ENCODE results near the gene DAND5. TPM values are rescaled to one million over a fixed set of nuclear protein-coding genes. Genes with fewer than 3 reads are reported as not detected.

The DAND5 gene
- total RNA-seq, 1 donor from 2014 or later = not detected

DNA sequence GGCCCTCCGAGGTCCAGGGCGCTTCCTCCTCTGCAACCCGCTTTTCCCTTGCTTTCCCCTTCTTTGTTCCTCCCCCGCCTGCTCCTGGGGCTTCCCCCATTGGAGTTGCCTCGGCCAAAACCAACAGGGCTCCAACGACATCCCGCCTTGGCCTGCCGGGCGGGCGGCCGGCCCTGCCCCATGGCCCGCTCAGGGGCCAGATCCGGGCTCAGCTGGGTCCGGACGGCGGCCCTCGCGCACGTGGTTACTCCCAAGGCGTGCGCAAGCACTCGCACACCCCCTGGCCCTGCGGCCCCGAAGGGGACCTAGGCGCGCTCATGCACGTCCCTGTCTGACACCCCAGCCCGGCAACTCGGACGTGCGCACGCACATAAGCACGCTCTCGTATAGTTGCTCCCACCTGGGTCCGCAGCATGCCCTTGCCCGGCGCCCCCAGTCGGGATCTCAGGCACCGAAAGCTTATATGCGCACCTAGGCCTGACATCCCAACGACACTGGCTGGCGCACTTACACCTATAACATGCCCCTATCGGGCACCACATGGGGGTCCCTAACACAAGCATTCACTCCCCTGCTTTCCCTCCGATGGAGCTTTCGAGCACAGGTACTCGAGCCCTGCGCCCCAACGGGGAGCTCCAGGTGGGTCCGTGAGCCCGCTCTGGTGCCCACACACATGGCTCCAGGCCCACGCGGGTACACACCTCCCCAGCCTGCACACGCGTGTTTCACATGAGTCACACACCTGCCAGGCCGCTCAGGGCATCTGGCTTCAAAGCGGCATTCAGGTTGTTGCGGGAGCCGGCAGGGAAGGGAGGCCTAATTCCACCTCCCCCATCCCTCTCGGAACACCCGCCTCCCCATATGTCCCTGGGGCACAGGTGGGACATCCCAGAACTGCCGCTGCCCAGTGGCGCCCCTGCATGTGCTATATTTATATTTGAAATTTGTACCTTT is 40.9 kb downstream of the DAND5 start:
- no peak for DNase-seq

DNA sequence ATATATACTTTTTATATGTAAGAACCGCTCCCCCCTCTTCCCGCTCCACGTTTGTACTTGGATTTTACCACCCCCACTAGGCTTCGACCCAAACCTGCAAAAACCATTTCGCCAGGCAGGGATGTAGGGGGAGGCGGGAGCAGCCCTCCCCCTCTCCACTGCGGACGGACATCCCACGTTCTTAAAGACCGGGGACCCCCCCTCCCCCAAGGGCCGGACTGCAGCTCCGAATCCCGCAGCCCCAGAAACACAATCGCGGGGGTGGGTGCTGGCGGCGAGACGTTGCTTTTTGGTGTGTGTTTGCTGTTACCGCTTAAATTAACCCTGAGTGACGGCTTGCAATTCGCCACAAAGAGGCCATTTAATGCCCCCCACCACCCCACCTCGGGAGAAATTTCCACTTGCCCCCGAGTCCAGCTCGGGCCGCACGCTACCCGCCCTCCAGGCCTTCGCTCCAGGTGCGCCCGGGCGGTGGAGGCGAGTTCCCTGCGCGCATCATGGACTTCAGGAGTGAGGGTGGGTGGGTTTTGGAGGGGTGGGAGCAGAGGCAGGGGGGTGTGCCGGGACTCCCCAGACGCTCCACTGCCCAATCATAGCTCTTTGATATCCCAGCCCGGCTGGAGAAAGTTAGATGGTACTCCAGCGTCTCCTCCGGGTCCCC is 41.7 kb downstream of the DAND5 start:
- DNase-seq = no peak

DNA sequence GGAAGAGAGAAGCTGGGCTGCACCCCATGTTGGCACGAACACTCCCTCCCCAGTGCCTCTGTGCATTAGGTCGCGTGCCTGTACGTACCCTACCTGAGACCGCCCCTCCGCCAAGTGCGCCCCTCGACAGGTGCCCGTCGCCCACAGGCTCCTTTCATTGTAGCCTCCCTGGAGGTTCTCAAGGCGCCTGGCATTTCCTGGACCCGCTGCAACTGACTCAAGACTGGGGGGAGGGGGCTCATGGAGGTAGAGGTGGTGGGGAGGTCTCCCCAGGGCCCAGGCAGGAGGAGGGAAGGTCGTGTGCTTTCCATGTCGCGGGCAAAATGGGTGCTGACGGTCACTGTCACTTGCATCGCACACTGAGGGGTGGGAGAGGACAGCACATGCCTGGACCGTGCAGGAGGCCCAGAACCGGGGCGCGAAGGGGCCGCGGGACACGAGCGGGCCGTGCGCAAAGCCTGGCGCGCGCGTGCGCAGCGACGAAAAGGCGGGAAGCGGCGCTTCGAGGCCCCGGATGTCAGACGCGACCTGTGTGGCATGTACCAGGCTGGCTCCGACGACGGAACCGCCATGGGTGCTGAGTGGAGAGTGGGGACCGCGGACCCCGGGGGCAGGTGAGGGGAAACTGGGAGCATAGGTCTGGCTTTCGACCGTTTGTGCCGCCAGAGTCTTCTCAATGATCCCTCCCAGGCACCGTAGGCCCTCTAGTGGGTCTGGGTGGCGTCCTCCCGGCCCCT is 42.4 kb downstream of the DAND5 start:
- DNase-seq = no peak

DNA sequence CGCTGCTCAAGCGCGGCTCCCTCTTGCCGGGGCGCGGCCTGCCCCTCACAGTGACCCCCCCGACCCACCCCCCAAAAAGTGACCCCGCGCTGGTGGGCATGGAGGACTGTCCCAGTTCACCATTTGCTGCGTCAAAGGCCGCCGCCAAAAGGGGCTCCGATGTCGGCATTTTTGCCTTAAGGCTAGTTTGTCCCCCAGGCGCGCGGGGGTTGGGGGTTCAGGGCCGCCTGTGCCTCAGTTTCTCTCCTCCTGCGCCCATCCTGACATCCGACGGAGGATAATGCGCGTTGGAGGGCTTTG is 43.0 kb downstream of the DAND5 start:
- DNase-seq = no peak

DNA sequence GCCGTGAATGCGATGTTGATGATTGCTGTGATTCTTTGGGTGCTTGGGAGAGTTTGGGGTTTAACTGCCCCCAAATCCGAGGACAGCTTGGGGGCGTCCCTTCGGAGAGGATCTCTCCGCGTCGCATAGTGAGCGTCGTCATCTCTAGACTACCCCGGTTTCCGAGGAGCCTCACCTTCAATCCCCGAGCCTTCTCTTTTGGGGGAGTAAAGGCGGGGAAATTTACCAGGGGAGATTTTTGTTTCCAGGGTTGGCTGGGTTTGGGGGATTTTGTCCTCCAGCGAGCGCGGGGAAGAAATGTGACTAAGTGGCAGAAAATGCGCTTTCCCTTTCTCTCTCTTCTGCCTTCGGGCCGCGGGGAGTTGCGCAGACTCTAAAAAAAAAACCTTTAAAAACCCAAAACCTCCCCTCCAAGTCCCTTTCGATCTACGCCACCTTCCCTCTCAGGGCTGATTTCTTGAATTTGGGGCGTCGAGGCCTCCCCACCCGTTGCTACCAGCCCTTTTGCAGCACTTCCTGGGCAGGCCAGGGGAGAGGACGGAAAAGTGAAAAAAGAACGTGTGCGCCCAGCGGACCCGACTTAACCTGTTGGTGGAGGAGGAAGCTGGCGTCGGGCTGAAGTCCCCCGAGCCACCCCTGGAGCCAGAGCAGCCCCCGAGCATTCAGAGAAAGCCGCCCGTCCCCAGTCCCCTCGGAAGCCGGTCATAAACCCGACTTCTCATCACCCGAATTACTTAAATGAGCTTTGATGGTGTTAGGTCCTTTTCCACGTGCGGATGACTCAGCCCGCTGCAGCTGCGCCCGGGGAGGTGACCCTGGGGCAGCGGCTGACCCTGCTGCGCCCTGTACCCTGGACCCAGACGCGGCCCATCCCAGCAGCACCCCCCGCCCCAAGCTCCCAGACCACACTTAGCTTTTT is 43.6 kb downstream of the DAND5 start:
- DNase-seq = no peak

DNA sequence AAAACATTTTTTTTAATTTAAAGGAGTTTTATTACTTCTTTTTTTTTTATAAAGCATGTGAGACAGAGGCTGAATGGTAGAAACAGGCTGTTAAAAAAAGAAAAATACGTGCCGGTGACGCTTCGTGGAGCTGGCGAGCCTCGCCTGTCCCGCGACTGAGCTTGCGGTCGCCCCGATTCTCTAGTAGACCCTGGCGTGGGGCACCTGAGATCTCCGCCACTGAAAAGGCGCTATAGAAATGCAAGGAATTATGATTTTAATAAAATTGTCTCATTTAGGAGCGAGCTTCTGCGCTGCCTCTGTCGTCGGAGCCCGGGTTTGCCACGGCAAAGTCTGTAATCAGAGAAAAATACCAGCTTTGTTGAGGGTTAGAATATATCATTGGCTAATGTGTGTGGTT is 44.3 kb downstream of the DAND5 start:
- no peak for DNase-seq

DNA sequence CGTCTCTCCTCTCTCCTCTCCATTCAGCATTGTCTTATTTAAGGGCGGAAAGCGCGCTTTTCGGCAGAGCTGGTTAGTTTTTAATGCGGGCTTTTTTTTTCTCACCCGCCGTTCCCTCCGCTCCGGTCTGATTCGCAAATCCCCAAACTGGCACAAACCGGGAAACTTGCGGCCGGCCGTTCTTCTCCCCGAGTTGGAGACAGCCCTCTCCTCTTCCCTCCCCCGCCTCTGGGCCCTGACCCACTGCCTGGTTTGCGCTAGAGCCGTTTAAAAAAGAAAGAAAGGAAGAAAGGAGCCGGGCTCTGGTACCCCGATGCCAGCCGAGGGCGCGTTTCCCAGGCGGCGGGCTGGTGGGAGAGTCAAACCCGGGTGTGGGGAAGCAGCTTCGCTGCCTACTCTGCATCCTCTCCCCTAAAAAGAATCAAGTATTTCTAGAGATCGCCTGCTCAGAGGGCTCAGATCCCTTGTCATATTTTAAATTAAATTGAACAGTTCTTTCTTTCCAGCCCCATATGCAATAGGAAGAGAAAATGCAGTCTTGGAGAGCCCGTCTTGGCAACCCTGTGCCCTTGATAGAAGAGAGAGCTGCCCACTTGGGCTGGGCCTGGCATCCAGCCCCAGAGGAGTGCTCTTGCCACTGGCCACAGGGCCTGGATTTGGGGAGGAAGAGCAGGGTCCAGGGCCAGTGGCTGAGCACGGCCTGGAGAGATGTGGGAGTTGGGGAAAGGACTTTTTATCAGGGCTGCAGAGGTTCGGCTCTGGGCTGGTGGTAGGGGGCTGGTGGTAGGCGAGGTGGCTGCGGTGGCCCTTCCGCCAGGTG is 44.9 kb downstream of the DAND5 start:
- peak; percentile 63 for DNase-seq

DNA sequence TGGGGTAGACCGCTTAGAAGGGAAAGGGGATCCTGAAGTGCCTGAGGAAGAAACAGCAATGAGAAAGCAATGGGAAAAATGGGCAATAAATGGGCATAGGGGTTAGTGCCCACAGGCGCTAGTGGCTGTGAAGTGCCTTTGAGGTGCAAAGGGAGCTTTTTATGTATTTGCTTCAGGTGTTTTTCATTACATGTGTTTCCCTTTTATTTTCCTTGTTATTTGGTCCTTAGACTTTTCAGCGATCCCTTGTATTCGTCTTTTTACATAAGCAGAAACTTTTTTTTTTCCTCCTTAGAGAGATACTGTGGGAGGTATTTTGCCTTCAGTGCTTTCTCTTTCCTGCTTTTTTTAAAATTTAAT is 45.5 kb downstream of the DAND5 start:
- DNase-seq = no peak

DNA sequence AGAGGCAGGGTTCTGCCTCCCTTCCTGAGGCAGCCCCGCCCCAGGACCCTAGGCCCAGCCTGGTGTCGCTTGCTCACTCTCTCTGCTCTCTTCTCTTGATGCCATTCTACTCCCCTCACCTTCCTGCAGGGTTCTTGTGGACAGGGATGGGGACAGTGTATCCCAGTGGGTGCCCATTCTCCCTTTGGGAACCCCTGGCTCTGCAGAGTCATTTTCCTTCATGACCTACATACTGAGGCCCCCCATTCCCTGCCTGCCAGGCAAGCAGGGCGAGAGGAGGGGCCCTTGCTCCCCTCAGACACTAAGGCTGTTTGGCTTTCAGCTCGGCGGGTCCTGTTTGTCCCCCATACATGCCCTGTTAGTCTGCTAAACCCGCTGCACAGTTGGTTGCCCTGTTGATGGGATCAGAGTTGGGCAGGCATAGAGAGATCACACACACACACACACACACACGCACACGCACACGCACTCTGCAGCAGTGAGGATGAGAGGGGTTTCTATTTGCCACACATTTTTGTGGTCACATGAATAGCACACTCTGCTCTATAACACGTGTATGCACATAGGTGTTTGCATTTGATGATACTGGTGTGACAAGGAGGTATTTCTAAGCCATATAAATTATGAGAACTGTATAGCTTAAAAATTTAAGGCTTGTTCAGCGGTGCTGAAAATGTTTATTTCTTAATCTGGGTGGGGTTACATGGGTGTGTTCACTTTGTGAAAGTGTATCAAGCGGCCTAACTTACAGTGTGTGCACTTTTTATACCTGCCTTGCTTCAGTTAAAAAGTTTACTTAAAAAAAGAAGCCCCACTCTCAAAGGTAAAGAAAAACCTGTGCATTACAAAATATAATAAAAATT is 46.2 kb downstream of the DAND5 start:
- DNase-seq = no peak

DNA sequence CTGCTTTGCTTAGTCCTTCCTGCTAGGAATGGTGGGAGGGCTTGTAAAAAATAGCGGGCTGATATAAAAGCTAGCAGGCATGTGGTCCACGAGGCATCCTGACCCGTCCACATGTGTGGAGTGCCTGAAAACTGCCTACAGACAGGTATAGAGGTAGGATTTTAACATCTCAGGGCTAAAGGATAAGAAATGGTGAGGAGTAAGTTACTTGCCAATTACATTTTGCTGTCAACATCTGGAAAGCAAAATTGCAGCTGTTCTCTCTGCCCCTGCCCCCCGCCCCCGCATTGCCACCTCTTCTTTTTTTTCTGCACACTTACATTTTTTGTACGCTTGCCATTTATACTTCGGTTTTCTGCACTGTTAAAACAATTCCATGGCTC is 46.9 kb downstream of the DAND5 start:
- no peak for DNase-seq

DNA sequence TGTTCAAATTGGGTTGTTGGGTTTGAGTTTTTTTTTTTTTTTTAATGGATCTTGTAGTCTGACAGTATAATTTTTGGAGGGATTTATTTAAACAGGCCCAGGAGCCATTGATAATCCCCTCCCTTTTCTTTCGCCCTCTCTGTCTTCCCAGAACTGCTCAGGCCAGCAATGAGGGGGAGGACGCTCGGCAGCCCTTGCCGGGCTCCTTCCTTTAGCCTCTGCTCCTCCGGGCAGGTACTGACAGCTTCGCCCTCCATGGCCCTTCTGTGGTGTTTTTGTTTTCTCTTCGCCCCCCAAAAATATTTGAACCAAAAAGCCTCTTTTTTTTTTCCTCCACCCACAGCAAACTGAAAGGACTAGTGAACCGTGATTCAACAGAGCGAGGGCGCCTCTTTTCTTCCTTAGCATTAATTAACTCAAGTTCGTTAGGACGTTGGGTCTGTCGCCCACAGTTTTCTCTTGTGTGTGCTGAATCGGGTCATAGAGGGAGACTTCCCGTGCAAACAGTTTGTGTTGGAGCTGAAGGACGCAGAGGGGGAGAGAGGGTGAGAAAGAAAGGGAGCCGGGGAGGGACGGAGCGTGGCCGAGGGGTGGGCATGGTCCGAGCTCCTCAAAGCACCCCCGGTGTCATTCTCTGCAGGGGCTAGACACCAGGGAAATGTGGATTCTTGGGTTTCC is 47.4 kb downstream of the DAND5 start:
- DNase-seq = no peak

DNA sequence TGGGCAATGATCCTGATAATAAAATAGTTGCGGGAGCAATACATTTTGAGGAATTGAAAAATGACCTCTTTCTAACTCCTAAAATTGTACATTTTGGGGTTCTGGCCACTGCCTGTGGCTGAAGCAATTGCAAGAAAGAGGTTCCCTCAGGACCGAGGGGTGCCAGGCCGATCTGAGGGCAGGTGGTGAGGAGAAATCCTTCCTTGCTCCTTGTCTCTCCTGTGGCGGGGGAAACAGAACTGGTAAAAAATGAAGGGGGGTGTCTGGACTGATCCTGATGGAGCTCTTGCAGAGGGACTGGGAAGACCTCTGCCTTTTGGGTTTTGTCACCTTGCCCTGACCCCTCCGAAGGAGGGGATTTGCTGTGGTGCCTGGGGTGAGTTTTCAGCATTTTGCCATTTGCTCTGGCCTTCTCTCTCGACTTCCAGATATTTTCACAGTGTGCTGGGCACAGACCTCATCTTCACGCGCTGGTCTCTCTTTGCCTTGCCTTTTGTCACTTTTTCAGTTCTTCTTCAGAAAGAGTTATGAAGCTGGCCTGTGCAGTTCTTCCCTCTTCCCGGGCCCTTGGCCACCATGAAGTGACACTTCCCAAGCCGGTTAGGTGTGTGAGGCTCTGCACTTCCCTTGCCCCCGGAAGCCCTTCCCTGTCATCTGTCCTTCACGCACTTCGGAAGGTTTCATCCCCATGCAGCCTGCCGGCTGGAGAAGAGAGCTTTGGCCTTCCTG is 48.1 kb downstream of the DAND5 start:
- DNase-seq = no peak

DNA sequence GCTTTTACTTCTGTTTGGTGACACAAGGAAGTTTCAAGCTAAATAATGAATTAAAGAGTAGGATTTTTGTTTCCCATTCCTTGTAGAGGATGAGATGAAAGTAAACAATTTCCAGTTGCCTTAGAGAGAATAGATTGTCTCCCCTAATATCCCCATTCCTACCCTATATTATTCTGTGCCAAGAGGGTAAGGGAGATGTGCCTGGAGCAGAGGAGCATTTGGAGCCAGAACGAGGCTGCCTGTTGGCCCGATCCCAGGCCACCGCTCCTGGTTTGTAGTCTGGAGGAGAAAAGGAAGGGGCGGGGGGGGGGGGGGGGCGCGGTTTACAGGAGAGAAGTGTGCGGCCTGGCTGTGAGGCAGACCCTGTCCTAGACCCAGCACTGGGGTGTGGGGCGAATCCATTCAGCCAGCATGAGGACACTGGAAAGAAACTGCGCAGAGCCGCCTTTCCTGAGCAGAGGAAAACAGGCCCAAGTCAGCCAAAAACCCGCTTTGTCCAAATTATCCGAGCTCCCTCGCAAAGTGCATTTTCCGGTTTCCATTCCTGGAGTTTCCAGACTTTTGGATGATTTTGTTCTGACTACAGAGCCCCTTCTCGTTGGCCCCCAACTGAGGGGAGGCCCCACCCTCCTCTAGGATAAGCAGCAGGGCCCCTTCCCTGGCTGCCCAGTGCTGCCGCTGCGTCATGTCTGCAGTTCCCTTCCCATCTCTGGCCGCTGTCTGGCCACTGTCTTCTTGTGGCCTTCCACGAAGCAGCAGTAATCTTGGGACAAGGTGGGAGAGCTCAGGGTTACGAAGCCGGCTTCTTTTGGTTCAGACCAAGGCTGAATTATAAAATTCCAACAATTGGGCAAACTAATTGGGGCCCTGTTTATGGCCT is 48.9 kb downstream of the DAND5 start:
- peak; percentile 40 for DNase-seq

DNA sequence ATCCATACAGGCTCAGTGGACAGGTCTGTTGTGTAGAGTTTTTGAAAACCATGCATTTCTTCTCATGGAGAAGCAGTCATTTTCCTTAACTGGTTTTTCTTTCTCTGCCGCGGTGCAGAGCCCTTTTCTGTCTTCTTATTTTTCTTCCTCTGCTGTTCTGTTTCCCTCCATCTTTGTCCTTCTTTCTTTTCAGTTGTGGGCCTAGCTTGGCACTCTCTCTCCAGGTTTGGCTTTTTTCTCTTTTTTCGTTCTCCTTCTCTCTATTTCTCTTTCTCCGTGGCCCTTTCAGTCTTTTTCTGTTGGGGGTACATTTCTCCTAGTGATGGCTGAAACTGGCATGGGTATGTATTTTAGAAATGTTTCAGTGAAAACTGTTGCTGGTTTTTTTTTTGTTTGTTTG is 50.0 kb downstream of the DAND5 start:
- no peak for DNase-seq

DNA sequence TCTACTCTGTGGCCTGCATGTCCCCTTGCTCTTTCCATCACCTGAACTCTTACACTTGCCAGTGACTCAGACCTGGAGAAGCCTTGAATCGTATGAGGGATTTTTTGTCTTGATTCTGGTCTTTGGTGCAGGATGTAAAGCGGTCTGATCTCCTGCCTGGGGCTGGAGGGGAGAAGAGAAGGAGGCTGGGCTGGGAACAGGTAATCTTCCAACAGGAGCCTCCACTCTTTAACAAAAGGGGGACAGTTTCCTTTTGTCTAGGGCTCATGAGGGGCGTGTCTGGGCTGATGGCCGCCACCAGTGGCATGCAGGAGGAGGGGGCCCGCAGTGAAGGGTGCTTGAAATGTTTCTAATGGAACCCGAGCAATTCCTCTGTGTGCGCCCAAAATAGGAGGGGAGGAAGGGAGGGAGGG is 50.6 kb downstream of the DAND5 start:
- DNase-seq = no peak

DNA sequence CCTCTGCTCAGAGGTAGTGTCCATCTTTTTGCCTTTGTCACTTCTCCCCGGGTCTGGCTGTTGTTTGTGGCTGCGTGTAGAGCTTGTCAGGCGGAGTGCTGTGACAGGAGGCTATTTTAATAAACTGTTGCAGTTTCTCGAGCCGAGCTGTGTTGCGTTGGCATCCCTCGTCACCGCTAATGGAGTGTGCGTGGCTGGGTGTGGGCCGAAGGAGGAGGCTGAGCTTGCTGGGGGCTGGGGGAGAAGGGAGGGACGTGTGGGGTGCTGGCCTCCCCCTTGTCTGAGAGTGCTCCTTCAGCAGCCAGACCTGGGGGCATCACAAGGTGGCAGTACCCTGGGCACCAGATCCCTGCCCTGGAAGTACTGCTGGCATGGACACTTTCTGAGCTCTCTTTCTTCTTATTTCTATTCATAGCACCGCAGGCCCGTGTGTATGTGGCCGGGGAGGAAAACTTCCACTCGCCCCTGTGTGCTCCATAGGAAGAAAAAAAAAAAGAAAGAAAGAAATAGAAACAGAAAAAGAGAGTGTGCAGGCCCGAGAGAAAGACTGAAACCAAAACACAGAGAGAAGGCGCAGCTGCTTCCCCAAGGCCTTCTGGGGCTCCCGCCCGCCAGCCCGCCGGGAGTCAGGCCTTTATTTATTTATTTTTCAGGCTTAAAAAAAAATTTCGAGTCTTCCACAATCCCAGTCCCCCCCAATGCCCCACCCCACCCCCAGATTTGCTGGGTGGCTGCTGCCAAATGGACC is 52.9 kb downstream of the DAND5 start:
- no peak for DNase-seq

Data from occipital lobe (tissue), 2 donors.